Esophagus squamous epithelium (tissue), 5 donors: ENCODE data around the gene KIAA0232. TPM values are rescaled to one million over a fixed set of nuclear protein-coding genes. Genes with fewer than 3 reads are reported as not detected.

ENCODE experiments used
- DNase-seq: peaks from one replicate; lab custom pipeline; 2025; lab: John Stamatoyannopoulos, UW
- H3K27ac ChIP-seq, 4 donors: fragments of 200-600 bp; sonication (generic); one replicate each; pipeline ENCODE4 v1.5.1; 2016 to 2019; ENCODE audit warnings: mild to moderate bottlenecking in 1 of 4
- H3K27me3 ChIP-seq, 4 donors: fragments of 200-600 bp; sonication (generic); 1 replicate in 3 of 4; 2 replicates in 1 of 4; pipeline versions ENCODE4 v1.5.1 to v1.6.0; 2017 to 2021; ENCODE audit warnings: antibody characterized with exemption in 1 of 4
- H3K36me3 ChIP-seq, 3 donors: fragments of 200-600 bp; sonication (generic); one replicate each; pipeline ENCODE4 v1.5.1; 2016 to 2019
- H3K4me1 ChIP-seq, 3 donors: fragments of 200-600 bp; sonication (generic); one replicate each; pipeline ENCODE4 v1.5.1; 2017 to 2019
- H3K4me3 ChIP-seq, 4 donors: fragments of 200-600 bp; sonication (generic); 1 replicate in 3 of 4; 2 replicates in 1 of 4; pipeline ENCODE4 v1.5.1; 2016 to 2019; ENCODE audit warnings: mild to moderate bottlenecking in 2 of 4, moderate library complexity in 1 of 4
- H3K9me3 ChIP-seq, 3 donors: fragments of 200-600 bp; sonication (generic); one replicate each; pipeline ENCODE4 v1.5.1; 2016 to 2019
- POLR2A ChIP-seq, 4 donors: fragments of 450-650 bp; IDR thresholded peaks; one replicate each; pipeline ENCODE4 v1.6.1; 2017; ENCODE audit warnings: antibody characterized with exemption in 4 of 4, mild to moderate bottlenecking in 4 of 4, moderate library complexity in 3 of 4
- WGBS, 2 donors: methylation state at CpG; one replicate each; pipeline ENCODE4 v1.1.5; 2018; 5-methylcytosine and 5-hydroxymethylcytosine counted together
- intact Hi-C: fragments of 100-400 bp; cut with DNase I; formaldehyde crosslinking; loops from one replicate; pipeline ENCODE4 v1.15.0; 2022
- total RNA-seq, 4 donors: library from RNA; depleted of rRNA; stranded (reverse); fragments of >200 nt; gene quantifications; one replicate each; pipeline ENCODE4 v1.1.0, GENCODE V29; 2016
- TF ChIP-seq, protein P1 (sequence below), 6 experiments: fragments of 450-650 bp in 4 of 6; fragments of 200-600 bp in 2 of 6; sonication (generic) in 2 of 6; IDR thresholded peaks; one replicate each; pipeline ENCODE4 v1.5.1; 2016 to 2019; ENCODE audit warnings: antibody characterized with exemption in 6 of 6, mild to moderate bottlenecking in 4 of 6, moderate library complexity in 4 of 6
- donor health status: DM: yes; HTN: yes; CAD: no.

The KIAA0232 gene, protein sequence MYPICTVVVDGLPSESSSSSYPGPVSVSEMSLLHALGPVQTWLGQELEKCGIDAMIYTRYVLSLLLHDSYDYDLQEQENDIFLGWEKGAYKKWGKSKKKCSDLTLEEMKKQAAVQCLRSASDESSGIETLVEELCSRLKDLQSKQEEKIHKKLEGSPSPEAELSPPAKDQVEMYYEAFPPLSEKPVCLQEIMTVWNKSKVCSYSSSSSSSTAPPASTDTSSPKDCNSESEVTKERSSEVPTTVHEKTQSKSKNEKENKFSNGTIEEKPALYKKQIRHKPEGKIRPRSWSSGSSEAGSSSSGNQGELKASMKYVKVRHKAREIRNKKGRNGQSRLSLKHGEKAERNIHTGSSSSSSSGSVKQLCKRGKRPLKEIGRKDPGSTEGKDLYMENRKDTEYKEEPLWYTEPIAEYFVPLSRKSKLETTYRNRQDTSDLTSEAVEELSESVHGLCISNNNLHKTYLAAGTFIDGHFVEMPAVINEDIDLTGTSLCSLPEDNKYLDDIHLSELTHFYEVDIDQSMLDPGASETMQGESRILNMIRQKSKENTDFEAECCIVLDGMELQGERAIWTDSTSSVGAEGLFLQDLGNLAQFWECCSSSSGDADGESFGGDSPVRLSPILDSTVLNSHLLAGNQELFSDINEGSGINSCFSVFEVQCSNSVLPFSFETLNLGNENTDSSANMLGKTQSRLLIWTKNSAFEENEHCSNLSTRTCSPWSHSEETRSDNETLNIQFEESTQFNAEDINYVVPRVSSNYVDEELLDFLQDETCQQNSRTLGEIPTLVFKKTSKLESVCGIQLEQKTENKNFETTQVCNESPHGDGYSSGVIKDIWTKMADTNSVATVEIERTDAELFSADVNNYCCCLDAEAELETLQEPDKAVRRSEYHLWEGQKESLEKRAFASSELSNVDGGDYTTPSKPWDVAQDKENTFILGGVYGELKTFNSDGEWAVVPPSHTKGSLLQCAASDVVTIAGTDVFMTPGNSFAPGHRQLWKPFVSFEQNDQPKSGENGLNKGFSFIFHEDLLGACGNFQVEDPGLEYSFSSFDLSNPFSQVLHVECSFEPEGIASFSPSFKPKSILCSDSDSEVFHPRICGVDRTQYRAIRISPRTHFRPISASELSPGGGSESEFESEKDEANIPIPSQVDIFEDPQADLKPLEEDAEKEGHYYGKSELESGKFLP (N-terminal part only)
- 10 to 100 TPM; 19.4 to 46.8 (median 35.0) TPM for total RNA-seq

DNA sequence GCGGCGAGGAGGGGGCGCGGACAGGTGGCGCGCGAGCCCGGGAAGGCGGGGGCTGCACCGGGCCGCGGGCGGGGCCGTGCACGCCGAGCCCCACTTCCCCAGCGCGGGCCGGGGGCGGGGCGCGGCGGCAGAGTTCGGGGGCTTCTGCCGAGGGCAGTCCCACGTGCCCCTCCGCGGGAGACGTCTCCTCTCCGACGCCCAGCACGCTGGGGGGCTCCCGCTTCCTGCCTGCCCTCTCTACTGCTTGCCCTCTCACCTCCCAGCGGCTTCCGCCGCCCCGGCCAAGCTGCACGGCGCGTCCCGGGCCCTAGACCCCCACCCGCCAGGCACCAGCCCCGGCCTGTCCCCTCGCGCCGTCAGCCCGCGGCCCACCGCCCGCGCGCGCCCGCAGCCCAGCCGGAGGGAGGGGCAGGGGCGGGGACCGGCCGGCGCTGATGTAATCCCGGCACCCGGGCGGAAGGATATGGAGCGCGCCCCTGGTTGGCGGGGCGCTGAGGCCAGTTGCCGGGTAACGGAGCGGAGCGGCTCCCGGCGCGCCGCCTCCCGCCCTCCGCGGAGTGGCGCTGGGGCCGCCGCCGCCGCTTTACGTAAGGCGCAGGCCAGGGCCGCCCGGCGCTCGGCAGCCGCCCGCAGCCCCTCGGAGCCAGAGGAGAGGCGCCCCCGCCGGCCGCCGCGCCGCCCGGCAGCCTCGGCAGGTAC lies at the start of gene KIAA0232:
Gene KIAA0232, plus strand, starts transcription at position 581 of the 699 bp plus-strand sequence. CDS start 41,727 bp downstream, outside the sequence.
- Histone ChIP-seq H3K27me3 (no peaks in the 10 kb centered on the region), H3K27ac (peak within 1 kb of the TSS; percentile 100), H3K9me3 (no peaks in the 10 kb centered on the region), H3K36me3 (peaks cover 0 to 18% (median 0%) of the 10 kb centered on the region in 3 donors), H3K4me3 (peak within 1 kb of the TSS; percentile 96 to 100 (median 98)), H3K4me1 (peaks cover 6 to 51% (median 17%) of the 10 kb centered on the region in 3 donors)
- peak; percentile 39 for DNase-seq
- peak in 3 of 4 donors; percentile 73 to 87 (median 74) for TF ChIP-seq POLR2A (IDR thresholded peaks at IDR 0.05)
- TF ChIP-seq, protein P1, sequence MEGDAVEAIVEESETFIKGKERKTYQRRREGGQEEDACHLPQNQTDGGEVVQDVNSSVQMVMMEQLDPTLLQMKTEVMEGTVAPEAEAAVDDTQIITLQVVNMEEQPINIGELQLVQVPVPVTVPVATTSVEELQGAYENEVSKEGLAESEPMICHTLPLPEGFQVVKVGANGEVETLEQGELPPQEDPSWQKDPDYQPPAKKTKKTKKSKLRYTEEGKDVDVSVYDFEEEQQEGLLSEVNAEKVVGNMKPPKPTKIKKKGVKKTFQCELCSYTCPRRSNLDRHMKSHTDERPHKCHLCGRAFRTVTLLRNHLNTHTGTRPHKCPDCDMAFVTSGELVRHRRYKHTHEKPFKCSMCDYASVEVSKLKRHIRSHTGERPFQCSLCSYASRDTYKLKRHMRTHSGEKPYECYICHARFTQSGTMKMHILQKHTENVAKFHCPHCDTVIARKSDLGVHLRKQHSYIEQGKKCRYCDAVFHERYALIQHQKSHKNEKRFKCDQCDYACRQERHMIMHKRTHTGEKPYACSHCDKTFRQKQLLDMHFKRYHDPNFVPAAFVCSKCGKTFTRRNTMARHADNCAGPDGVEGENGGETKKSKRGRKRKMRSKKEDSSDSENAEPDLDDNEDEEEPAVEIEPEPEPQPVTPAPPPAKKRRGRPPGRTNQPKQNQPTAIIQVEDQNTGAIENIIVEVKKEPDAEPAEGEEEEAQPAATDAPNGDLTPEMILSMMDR (IDR thresholded peaks at IDR 0.05): peak in 1 of 6 experiments; percentile 18
- 0% methylated on average over 4 of the region's 100 CpGs; no CpG with 5 or more reads in 1 of the 2 donors for WGBS, 2 donors
- intact Hi-C loops: loop anchor here (5.0 kb wide), 1 partner anchor 90 kb away; no protein-coding TSS in a partner anchor

DNA sequence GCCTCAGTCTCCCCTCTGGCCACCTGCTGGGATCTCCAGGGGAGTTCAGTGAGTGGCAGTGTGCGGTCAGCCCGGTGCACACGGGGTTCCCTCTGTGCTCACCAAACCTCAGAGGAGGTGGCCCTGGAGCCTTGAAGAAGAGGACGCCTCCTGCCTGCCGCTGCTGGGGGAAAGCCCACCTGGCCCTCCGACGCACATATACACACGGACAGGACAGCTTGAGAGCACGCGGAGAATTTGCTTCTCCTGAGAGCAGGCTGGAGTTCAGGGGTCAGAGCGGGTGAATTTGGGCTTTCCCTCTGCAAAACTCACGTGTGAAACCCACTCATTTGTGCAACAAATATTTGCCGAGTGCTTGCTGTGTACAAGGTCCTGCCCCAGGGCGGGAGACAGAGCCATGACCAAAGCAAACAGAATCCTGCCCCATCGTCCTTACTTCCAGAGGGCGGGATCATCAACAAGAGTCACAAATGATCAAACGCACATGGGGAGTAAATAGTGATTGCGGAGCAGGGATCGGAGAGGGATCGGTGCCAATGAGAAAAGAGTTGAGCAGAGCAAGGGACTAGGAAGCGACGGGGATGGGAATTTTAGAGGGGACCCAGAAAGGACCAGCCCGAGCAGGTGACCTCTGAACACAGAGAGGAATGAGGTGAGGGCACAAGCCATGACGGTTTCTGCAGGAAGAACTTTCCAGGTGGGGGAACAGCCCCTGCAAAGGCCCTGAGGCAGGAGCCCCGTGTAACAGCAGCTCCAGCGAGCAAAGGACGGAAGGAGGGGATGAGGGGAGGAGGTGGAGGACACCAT lies 49.0 kb upstream of the KIAA0232 start:
- Histone ChIP-seq H3K4me1 (peaks cover 11 to 16% (median 14%) of the 10 kb centered on the region in 3 donors), H3K4me3 (no peak overlapping the region), H3K27me3 (no peaks in the 10 kb centered on the region), H3K27ac (peak overlapping the region in 3 of 4 donors; percentile 73 to 81 (median 74)), H3K9me3 (no peaks in the 10 kb centered on the region), H3K36me3 (no peaks in the 10 kb centered on the region)
- TF ChIP-seq, protein P1 (IDR thresholded peaks at IDR 0.05): no peak
- TF ChIP-seq POLR2A (IDR thresholded peaks at IDR 0.05): no peak
- 80 to 89% methylated on average over 18 to 20 of the region's 27 CpGs for WGBS, 2 donors
- intact Hi-C loops: no loop called here
- DNase-seq: no peak

DNA sequence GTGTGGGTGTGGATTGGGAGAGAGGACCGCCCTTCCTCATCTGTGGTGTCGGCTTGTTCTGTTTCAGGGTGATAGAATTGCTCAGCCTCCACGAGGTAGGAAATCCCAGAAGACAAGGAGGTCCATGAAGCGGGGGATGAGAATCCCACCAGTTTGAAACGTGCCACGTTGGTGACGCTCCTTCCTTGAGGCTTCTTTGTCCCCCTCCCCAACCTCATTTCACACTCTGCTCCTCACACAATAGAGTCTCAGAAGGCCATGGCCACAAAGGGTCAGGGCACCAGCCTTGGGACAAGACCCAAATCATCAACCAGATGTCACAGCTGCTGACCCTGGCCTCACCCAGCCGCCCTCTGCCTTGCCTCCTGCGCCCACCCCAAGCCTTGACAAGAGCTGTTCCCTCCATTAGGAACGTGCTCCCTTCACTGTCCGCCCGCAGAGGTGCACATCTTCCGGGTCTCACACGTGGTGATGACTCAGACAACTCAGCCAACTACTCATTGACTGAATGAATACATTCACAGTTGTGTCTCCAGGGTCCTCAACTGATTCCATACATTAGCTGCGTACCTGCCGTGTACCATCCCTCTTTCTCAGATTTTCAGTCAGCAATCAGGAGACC lies 48.3 kb upstream of the KIAA0232 start:
- no peaks in the 10 kb centered on the region for H3K36me3 ChIP-seq
- no peak overlapping the region for H3K27ac ChIP-seq
- H3K4me3 ChIP-seq: no peak overlapping the region
- no peaks in the 10 kb centered on the region for H3K9me3 ChIP-seq
- TF ChIP-seq, protein P1 (IDR thresholded peaks at IDR 0.05): no peak
- no peak for TF ChIP-seq POLR2A (IDR thresholded peaks at IDR 0.05)
- DNase-seq: no peak
- intact Hi-C loops: no loop called here
- WGBS, 2 donors: 80 to 83% methylated on average over 16 of the region's 16 CpGs
- peaks cover 11 to 16% (median 14%) of the 10 kb centered on the region in 3 donors for H3K4me1 ChIP-seq
- H3K27me3 ChIP-seq: no peaks in the 10 kb centered on the region

DNA sequence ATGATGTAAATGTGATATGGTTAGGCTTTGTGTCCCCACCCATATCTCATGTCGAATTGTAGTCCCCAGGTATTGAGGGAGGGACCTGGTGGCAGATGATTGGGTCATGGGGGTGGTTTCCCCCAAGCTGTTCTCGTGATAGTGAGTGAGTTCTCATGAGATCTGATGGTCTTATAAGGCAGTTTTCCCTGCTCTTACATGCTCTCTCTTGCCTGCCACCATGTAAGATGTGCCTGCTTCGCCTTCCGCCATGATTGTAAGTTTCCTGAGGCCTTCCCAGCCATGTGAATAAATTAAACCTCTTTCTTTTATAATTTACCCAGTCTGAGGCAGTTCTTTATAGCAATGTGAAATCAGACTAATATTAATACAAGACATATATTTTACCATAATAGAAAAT lies 42.6 kb upstream of the KIAA0232 start:
- Histone ChIP-seq H3K4me3 (no peak overlapping the region), H3K27ac (no peak overlapping the region), H3K9me3 (no peaks in the 10 kb centered on the region), H3K27me3 (peaks cover 0 to 4% (median 0%) of the 10 kb centered on the region in 4 donors), H3K36me3 (no peaks in the 10 kb centered on the region), H3K4me1 (no peaks in the 10 kb centered on the region)
- DNase-seq: no peak
- intact Hi-C loops: no loop called here
- WGBS, 2 donors: 78 to 91% methylated on average over 4 of the region's 4 CpGs
- TF ChIP-seq, protein P1 (IDR thresholded peaks at IDR 0.05): no peak
- no peak for TF ChIP-seq POLR2A (IDR thresholded peaks at IDR 0.05)
